Measurements from ENCODE around the gene PRKAR2B.

The PRKAR2B gene

DNA sequence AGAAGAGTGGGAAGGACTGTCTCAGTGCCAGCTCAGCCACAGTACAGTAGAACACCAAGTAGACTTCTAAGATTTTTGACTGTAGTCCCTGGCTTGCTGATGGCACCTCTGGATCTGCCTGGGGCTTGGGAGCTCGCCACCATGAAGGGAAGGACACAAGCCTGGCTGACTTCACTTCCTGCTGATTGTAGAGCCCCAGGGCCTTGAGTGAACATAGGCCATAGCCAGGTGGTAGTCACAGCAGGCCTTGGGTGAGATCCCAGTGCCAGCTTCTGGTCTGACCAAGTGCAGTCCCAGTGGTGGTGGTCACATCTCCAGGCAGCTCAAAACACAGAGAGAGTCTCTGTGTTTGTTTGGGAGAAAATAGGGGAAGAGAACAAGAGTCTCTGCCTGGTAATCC is 66.7 kb downstream of the PRKAR2B start:
- TF ChIP-seq, protein P1, sequence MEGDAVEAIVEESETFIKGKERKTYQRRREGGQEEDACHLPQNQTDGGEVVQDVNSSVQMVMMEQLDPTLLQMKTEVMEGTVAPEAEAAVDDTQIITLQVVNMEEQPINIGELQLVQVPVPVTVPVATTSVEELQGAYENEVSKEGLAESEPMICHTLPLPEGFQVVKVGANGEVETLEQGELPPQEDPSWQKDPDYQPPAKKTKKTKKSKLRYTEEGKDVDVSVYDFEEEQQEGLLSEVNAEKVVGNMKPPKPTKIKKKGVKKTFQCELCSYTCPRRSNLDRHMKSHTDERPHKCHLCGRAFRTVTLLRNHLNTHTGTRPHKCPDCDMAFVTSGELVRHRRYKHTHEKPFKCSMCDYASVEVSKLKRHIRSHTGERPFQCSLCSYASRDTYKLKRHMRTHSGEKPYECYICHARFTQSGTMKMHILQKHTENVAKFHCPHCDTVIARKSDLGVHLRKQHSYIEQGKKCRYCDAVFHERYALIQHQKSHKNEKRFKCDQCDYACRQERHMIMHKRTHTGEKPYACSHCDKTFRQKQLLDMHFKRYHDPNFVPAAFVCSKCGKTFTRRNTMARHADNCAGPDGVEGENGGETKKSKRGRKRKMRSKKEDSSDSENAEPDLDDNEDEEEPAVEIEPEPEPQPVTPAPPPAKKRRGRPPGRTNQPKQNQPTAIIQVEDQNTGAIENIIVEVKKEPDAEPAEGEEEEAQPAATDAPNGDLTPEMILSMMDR (IDR thresholded peaks at IDR 0.05; ENCODE audit: extremely low read depth, insufficient read depth, missing control alignments) = no peak
- DNase-seq (ENCODE audit: low spot score) = no peak
- in situ Hi-C loops (cut with MboI; ENCODE audit: low pct_unique_long_range_greater_than_20kb, low sequenced_read_pairs, unreplicated experiment) = no loop called here

DNA sequence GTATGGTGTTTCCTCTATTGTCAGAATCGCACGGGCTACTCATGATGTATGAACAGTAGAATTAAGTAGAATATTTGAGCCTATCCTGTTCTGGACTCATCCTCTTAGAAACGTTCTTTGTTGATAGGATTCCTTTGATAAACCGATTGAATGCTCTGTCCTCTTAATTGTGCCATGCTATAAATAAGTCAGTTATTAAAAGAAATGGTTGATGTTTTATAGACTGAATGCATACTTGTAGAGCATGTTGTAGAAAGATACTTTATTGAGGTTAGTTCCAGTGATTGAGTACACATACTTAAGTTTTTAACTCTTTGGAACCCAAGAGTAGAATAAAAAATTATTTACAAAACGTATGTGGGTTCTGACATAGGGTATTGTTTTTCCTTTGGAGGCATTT is 69.4 kb downstream of the PRKAR2B start:
- no peak for DNase-seq (ENCODE audit: low spot score)
- TF ChIP-seq, protein P1 (IDR thresholded peaks at IDR 0.05; ENCODE audit: extremely low read depth, insufficient read depth, missing control alignments) = no peak

DNA sequence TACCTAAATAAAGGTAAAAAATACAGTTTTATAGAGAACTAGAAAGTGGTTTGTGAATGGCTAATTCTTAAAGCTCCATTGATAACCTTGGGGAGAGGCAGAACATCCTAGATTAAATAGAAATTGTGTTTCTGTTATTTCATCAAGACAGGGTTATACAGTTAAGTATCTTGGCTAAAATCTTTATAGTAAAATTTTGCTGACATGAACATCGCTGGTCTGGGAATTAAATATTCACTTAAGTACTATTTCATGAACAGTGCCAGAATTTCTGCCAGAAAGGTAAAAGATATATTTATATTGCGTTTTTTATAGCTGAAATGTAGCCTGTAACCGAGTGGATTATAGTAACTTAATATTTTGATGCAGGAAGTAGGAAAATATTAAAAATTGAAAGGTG is 70.6 kb downstream of the PRKAR2B start:
- TF ChIP-seq, protein P1 (IDR thresholded peaks at IDR 0.05; ENCODE audit: extremely low read depth, insufficient read depth, missing control alignments) = no peak
- in situ Hi-C loops (cut with MboI; ENCODE audit: low pct_unique_long_range_greater_than_20kb, low sequenced_read_pairs, unreplicated experiment) = no loop called here
- no peak for DNase-seq (ENCODE audit: low spot score)

More for the DNA sequence above, 69.4 kb downstream of the PRKAR2B start:
- in situ Hi-C loops (cut with MboI; ENCODE audit: low pct_unique_long_range_greater_than_20kb, low sequenced_read_pairs, unreplicated experiment) = no loop called here

DNA sequence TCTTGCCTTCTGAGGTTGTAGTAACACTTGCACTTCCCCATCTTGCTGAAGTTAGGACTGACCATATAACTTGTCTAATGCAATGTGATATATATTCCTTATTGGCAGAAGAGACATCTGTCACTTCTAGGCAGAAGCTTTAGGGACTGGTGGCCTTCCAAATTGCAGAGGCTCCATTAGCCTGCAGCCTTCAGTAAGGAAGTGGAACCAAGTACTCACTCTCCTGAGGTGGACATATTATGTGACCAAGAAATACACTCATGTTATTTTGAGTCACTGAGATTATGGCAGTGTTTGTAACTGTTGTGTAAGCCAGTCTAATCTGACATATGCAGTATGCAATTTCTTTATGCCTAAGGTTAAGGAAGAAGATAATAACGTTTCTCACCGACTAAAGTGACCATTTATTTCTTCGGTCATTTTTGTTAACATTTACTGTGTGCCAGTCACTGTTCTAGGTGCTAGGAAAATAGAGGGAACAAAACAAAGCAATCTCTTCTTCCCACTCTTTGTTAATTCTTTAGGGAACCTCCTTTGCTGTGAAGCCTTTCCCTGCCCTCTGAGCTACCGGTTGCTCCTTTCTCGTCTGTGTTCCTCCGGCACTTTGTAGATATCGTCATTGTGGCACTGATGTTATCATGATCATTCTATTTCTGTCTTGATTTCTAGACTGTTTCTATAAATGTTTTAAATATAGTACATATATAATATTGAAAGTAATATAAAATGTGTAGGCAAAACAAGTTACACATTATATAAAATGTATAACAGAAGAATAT is 71.4 kb downstream of the PRKAR2B start:
- in situ Hi-C loops (cut with MboI; ENCODE audit: low pct_unique_long_range_greater_than_20kb, low sequenced_read_pairs, unreplicated experiment) = no loop called here
- TF ChIP-seq, protein P1 (IDR thresholded peaks at IDR 0.05; ENCODE audit: extremely low read depth, insufficient read depth, missing control alignments) = no peak
- DNase-seq (ENCODE audit: low spot score) = no peak

DNA sequence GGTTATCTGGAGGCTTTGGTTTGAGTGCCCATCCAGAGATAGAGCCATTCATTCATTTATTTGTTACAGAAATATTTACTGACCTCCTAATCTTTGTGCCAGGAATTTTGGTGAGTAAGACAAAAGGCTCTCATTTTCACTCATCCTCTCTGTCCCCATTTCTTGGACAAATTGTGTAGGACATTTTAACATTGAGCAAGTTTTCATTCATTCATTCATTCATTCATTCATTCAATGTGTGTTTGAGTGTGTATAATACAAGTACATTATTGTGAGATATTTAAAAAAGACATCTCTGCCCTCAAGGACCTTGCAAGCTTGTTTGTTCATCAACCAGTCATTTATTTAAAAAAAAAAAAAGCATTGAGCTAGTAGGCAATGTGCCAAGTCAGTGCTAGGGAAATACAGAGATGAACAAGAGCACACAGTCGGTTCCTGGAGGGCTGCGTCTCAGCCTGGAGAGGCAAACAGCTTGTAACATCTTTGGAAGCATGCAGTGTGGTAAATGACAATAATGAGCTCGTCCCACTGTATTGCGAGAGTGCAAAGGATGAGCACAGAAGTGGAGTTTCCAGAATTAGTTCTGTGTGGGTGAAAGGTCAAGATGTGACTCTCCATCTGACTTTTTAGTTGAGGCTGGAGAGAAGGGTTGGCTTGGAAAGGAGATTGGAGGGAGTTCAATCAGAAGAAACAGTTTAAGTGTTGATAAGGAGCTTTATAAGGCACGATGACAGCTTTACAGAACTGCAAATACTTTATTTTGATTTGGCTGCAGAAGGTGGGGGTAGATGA is 73.8 kb downstream of the PRKAR2B start:
- TF ChIP-seq, protein P1 (IDR thresholded peaks at IDR 0.05; ENCODE audit: extremely low read depth, insufficient read depth, missing control alignments) = no peak
- DNase-seq (ENCODE audit: low spot score) = no peak
- in situ Hi-C loops (cut with MboI; ENCODE audit: low pct_unique_long_range_greater_than_20kb, low sequenced_read_pairs, unreplicated experiment) = no loop called here

DNA sequence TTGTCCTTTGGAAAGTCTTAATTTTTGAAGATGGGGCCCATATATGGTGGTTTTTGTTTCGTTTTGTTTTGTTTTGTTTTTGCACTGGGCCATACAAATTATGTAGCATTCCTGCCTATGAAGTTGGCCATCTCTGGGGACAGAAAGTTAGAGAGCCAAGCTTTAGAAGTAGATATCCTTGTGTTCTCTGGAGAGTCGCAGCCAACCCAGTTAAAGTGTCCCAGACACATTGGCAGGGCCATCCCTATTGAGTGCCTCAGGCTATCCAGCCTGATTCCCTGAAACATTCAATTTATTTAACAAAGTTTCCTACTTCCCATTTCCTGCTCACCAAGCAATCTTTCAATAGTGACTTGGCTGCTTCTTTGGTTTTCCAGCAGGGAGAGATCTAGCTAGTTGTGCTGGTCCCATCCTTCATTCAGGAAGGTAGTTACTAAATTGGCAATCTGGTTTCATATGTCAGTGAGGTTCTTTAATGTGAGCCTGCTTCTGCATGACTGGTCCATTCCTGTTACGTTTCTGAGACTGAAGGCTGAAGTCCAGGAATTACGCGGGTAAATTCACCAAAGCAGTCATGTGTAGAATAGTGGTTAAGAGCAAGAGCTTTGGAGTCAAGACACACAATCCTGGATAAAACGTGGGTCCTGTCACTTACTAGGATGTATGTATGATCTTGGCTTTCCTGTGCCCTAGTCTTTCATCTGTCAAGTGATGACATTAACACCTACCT is 75.0 kb downstream of the PRKAR2B start:
- in situ Hi-C loops (cut with MboI; ENCODE audit: low pct_unique_long_range_greater_than_20kb, low sequenced_read_pairs, unreplicated experiment) = no loop called here
- no peak for DNase-seq (ENCODE audit: low spot score)
- TF ChIP-seq, protein P1 (IDR thresholded peaks at IDR 0.05; ENCODE audit: extremely low read depth, insufficient read depth, missing control alignments) = no peak

All from GM13977 (cell line).